ENCODE measurements around the gene CHST9.

DNA sequence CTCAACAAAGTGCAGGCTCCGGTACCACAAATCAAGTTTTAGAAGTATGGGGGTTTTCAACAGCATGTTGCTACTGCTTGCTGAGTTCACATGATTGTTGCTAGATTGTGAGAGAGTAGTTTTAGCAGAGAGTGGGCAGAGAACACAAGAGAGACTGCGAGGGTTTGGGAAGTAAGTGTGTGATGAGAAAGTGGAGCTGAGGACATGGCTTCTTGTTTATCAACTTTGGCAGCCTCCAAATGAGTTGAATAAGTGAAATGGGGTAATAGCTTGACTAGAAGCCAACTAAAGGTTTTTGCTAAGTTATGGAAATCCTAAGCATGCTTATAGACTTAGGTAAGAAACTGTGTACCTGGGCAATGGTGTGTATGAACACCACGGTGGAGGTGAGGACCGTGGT, 135.1 kb downstream of the CHST9 start:
- TF ChIP-seq EZH2 (IDR thresholded peaks at IDR 0.05; ENCODE audit: borderline replicate concordance): no peak
- TF ChIP-seq, protein P1, sequence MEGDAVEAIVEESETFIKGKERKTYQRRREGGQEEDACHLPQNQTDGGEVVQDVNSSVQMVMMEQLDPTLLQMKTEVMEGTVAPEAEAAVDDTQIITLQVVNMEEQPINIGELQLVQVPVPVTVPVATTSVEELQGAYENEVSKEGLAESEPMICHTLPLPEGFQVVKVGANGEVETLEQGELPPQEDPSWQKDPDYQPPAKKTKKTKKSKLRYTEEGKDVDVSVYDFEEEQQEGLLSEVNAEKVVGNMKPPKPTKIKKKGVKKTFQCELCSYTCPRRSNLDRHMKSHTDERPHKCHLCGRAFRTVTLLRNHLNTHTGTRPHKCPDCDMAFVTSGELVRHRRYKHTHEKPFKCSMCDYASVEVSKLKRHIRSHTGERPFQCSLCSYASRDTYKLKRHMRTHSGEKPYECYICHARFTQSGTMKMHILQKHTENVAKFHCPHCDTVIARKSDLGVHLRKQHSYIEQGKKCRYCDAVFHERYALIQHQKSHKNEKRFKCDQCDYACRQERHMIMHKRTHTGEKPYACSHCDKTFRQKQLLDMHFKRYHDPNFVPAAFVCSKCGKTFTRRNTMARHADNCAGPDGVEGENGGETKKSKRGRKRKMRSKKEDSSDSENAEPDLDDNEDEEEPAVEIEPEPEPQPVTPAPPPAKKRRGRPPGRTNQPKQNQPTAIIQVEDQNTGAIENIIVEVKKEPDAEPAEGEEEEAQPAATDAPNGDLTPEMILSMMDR (IDR thresholded peaks at IDR 0.05; ENCODE audit: poor library complexity): no peak
- no peak for TF ChIP-seq EZH2phosphoT487 (IDR thresholded peaks at IDR 0.05; ENCODE audit: low read depth, severe bottlenecking, unreplicated experiment)

Data from hepatocyte (in vitro differentiated cells).